Right cardiac atrium (tissue), 5 donors: ENCODE measurements around the gene CLCN6. TPM values are rescaled to one million over a fixed set of nuclear protein-coding genes. Genes with fewer than 3 reads are reported as not detected.

ENCODE experiments used
- ATAC-seq, 2 donors: fragments of 200-7000 bp; cut with Tn5 transposase; one replicate each; pipeline versions ENCODE4 v1.8.0 to v1.9.1; 2020; ENCODE audit warnings: moderate library complexity in 2 of 2, mild to moderate bottlenecking in 1 of 2
- DNase-seq, 3 donors: peaks; one replicate each; pipeline ENCODE4 v3.0.0-alpha.2; 2020
- H3K27ac ChIP-seq: one replicate; pipeline ENCODE4 v1.5.1; 2013; ENCODE audit warnings: mild to moderate bottlenecking, low read length, control low read depth, moderate library complexity
- H3K27me3 ChIP-seq: one replicate; pipeline ENCODE4 v1.6.1; 2013; ENCODE audit not compliant: control insufficient read depth, insufficient read depth
- H3K4me1 ChIP-seq: one replicate; pipeline ENCODE4 v1.6.1; 2013; ENCODE audit warnings: low read length; ENCODE audit not compliant: control insufficient read depth, insufficient read depth
- H3K4me3 ChIP-seq: one replicate; pipeline ENCODE4 v1.5.1; 2013; ENCODE audit warnings: low read length, control low read depth
- H3K9me3 ChIP-seq: one replicate; pipeline ENCODE4 v1.6.1; 2013; ENCODE audit warnings: low read length; ENCODE audit not compliant: control insufficient read depth
- WGBS: extraction: QIAGEN DNeasy Blood & Tissue Kit; methylation state at CpG from one replicate; pipeline ENCODE4 v1.1.7; 2013; 5-methylcytosine and 5-hydroxymethylcytosine counted together
- intact Hi-C, 4 donors: fragments of 100-400 bp; cut with DNase I; formaldehyde crosslinking; loops; one replicate each; pipeline versions ENCODE4 v1.11.0 to v1.14.0; 2022 to 2023
- polyA plus RNA-seq: library from polyadenylated mRNA; stranded (reverse); fragments of 200-250 nt; gene quantifications from one replicate; pipeline ENCODE4 v1.2.3, GENCODE V29; 2013
- total RNA-seq, 4 donors: library from RNA; stranded (reverse); fragmentation: NEBNext Ultra II Directional; extraction: Animal tissue kit (Norgen Biotek cat#: 25700); gene quantifications; one replicate each; pipeline ENCODE4 v1.2.1, GENCODE V29; 2021
- donor health status: healthy with polysubstance abuse.
- donor health status: DM: no; HTN: yes; CAD: no.
- donor health status: DM: no; HTN: no; CAD: no.
- donor health status: DM: no; HTN: yes; CAD: no; lungs with severe emphysema.
- donor health status: DM: yes; HTN: yes; CAD: no.

The CLCN6 gene
- total and polyA plus RNA-seq, 5 donors: 16.2 to 54.9 (median 34.0) TPM

GRCh38 chr1:11881749-11882441 lies 75.9 kb downstream of the CLCN6 start:
- Histone ChIP-seq H3K27ac (peak overlapping the region; percentile 91), H3K4me3 (no peak overlapping the region), H3K9me3 (no peaks in the 10 kb centered on the region), H3K4me1 (peaks cover 34% of the 10 kb centered on the region), H3K27me3 (no peaks in the 10 kb centered on the region)
- ATAC-seq (no peak), DNase-seq (no peak)
- intact Hi-C loops: loop anchor here in 1 of 4 donors (10.0 kb wide), 1 partner anchor 227 kb away; the partner anchor contains the start of genes FBXO2 and FBXO44
- WGBS: 64% methylated on average over 18 of the region's 18 CpGs

- Histone ChIP-seq H3K4me1 (peaks cover 34% of the 10 kb centered on the region), H3K27ac (peak overlapping the region; percentile 56), H3K9me3 (no peaks in the 10 kb centered on the region), H3K27me3 (no peaks in the 10 kb centered on the region), H3K4me3 (no peak overlapping the region)
- WGBS: 21% methylated on average over 13 of the region's 13 CpGs
- ATAC-seq (peak; percentile 78 to 80), DNase-seq (peak; percentile 88 to 96 (median 94))
- intact Hi-C loops: loop anchor here in 1 of 4 donors (10.0 kb wide), 1 partner anchor 228 kb away; the partner anchor contains the start of genes FBXO2 and FBXO44
Observed at GRCh38 chr1:11882814-11883538, 77.0 kb downstream of the CLCN6 start.

- peak overlapping the region; percentile 84 for H3K27ac ChIP-seq
- no peak overlapping the region for H3K4me3 ChIP-seq
- 48% methylated on average over 6 of the region's 6 CpGs for WGBS
- H3K4me1 ChIP-seq: peaks cover 24% of the 10 kb centered on the region
- peak; percentile 7 to 33 for ATAC-seq
- H3K27me3 ChIP-seq: no peaks in the 10 kb centered on the region
- intact Hi-C loops: loop anchor here in 1 of 4 donors (10.0 kb wide), 1 partner anchor 231 kb away; the partner anchor contains the start of genes FBXO2 and FBXO44
- no peaks in the 10 kb centered on the region for H3K9me3 ChIP-seq
- peak in 2 of 3 donors; percentile 68 to 81 for DNase-seq
Observed at GRCh38 chr1:11885916-11886315, 79.9 kb downstream of the CLCN6 start.

- peak; percentile 81 to 91 (median 91) for DNase-seq
- intact Hi-C loops: loop anchor here in 1 of 4 donors (10.0 kb wide), 1 partner anchor 232 kb away; the partner anchor contains the start of genes FBXO2 and FBXO44
- H3K27me3 ChIP-seq: no peaks in the 10 kb centered on the region
- no peaks in the 10 kb centered on the region for H3K9me3 ChIP-seq
- H3K27ac ChIP-seq: peak overlapping the region; percentile 84
- H3K4me1 ChIP-seq: peaks cover 15% of the 10 kb centered on the region
- no peak overlapping the region for H3K4me3 ChIP-seq
- 50% methylated on average over 19 of the region's 19 CpGs for WGBS
- peak; percentile 79 to 82 for ATAC-seq
Observed at GRCh38 chr1:11886986-11887665, 81.1 kb downstream of the CLCN6 start.

- Histone ChIP-seq H3K9me3 (no peaks in the 10 kb centered on the region), H3K27ac (peak overlapping the region; percentile 53), H3K4me1 (peaks cover 13% of the 10 kb centered on the region), H3K4me3 (no peak overlapping the region), H3K27me3 (no peaks in the 10 kb centered on the region)
- ATAC-seq (no peak), DNase-seq (no peak)
- intact Hi-C loops: loop anchor here in 1 of 4 donors (10.0 kb wide), 1 partner anchor 233 kb away; the partner anchor contains the start of genes FBXO2 and FBXO44
- 68% methylated on average over 7 of the region's 7 CpGs for WGBS
Observed at GRCh38 chr1:11887666-11888007, 81.6 kb downstream of the CLCN6 start.

- WGBS: 75% methylated on average over 15 of the region's 15 CpGs
- intact Hi-C loops: loop anchor here in 1 of 4 donors (10.0 kb wide), 1 partner anchor 234 kb away; the partner anchor contains the start of genes FBXO2 and FBXO44
- DNase-seq (no peak), ATAC-seq (no peak)
- H3K27me3 ChIP-seq: no peaks in the 10 kb centered on the region
- peak overlapping the region; percentile 32 for H3K27ac ChIP-seq
- H3K9me3 ChIP-seq: no peaks in the 10 kb centered on the region
- H3K4me1 ChIP-seq: peaks cover 6% of the 10 kb centered on the region
- H3K4me3 ChIP-seq: no peak overlapping the region
Observed at GRCh38 chr1:11888206-11888876, 82.3 kb downstream of the CLCN6 start.

- 59% methylated on average over 3 of the region's 3 CpGs for WGBS
- no peak overlapping the region for H3K27ac ChIP-seq
- no peak for ATAC-seq
Observed at GRCh38 chr1:11888877-11889208, 82.9 kb downstream of the CLCN6 start.

GRCh38 chr1:11891433-11892186 lies 85.6 kb downstream of the CLCN6 start:
- WGBS: 81% methylated on average over 6 of the region's 6 CpGs

More at GRCh38 chr1:11888877-11889208, 82.9 kb downstream of the CLCN6 start:
- no peaks in the 10 kb centered on the region for H3K27me3 ChIP-seq
- H3K4me3 ChIP-seq: no peak overlapping the region
- intact Hi-C loops: loop anchor here in 1 of 4 donors (10.0 kb wide), 1 partner anchor 234 kb away; the partner anchor contains the start of genes FBXO2 and FBXO44
- H3K4me1 ChIP-seq: peaks cover 6% of the 10 kb centered on the region
- no peaks in the 10 kb centered on the region for H3K9me3 ChIP-seq
- no peak for DNase-seq

More at GRCh38 chr1:11891433-11892186, 85.6 kb downstream of the CLCN6 start:
- DNase-seq (no peak), ATAC-seq (no peak)
- Histone ChIP-seq H3K4me1 (no peaks in the 10 kb centered on the region), H3K9me3 (no peaks in the 10 kb centered on the region), H3K27me3 (no peaks in the 10 kb centered on the region), H3K27ac (no peak overlapping the region), H3K4me3 (no peak overlapping the region)
- intact Hi-C loops: loop anchor here in 1 of 4 donors (5.0 kb wide), 1 partner anchor 54 kb away; no protein-coding TSS in a partner anchor
